ENCODE data around the gene AGBL5. TPM values are rescaled to one million over a fixed set of nuclear protein-coding genes. Genes with fewer than 3 reads are reported as not detected.

The AGBL5 gene
- total RNA-seq, 1 experiment from 2014 or later = 55.4 TPM

DNA sequence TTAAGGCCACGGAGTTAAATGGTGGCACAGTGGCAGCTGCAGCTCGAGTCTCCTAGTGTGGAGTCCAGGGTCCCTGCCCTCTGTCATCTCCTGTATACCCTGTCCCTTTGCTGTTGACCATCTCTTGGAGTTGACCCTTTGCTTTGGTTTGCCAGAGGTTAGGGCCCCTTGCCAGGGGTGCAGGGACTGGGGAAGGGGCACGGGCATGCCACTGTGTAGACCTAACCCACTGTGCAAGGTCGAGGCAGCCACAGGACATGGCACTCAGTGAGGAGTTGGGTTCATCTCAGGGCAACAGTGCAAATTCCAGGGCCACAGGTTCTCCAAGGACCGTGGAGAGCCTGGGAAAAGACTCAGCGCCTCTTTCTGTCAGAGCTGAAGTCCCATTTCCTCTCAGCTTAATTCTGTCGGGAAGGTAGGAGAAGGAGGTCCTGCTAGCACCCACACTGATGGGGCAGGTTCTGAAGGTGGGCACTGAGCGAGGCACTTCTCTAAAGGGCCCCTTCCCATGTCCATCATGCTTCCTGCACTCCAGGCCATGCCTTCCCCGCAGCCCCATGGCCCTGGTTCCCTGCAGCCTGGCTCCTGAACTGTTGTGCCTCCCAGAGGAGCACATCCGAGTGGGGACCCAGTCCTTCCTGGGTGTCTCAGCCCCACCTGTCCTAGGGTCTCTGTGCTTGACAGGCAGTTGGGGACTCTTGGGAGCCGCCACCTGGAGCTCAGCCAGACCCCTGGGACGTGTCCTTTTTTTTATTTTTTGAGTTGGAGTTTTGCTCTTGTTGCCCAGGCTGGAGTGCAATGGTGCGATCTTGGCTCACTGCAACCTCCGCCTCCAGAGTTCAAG lies 37.9 kb downstream of the AGBL5 start:
- Histone ChIP-seq H4K8ac (replicated peaks; ENCODE audit: insufficient read length, low read depth, low read length) (no peak overlapping the region), H3K14ac (ENCODE audit: insufficient read depth, low read length) (no peak overlapping the region), H3K4me2 (ENCODE audit: insufficient read depth, insufficient read length, low read length) (no peak overlapping the region), H3K9ac (ENCODE audit: extremely low read depth, insufficient read length, low read length) (no peak overlapping the region), H4K5ac (ENCODE audit: insufficient read length, low read depth, low read length) (no peak overlapping the region), H2AFZ (ENCODE audit: low read length) (no peak overlapping the region), H3K23ac (ENCODE audit: insufficient read length, low read depth, low read length) (no peak overlapping the region), H2BK12ac (ENCODE audit: insufficient read length, low read depth, low read length) (no peak overlapping the region), H2BK15ac (ENCODE audit: low read depth, low read length) (no peak overlapping the region), H3K4ac (ENCODE audit: low read depth, low read length) (no peak overlapping the region), H4K91ac (ENCODE audit: insufficient read length, low read depth, low read length) (no peak overlapping the region), H3K9me3 (ENCODE audit: control insufficient read depth, low read depth, low read length) (no peaks in the 10 kb centered on the region), H3K56ac (ENCODE audit: insufficient read length, low read depth, low read length) (no peak overlapping the region), H3K27me3 (ENCODE audit: insufficient read depth, low read length) (no peaks in the 10 kb centered on the region), H2BK5ac (ENCODE audit: insufficient read length, low read length) (no peak overlapping the region), H3K79me1 (ENCODE audit: insufficient read depth, low read depth, low read length, poor library complexity, severe bottlenecking) (no peaks in the 10 kb centered on the region), H3K27ac (ENCODE audit: insufficient read length, low read depth, low read length) (no peak overlapping the region), H3T11ph (ENCODE audit: low read length) (no peak overlapping the region), H2BK120ac (ENCODE audit: low read depth, low read length, poor library complexity, severe bottlenecking) (no peak overlapping the region), H3K4me1 (ENCODE audit: insufficient read depth, low read length) (no peaks in the 10 kb centered on the region), H2BK20ac (ENCODE audit: low read depth, low read length, poor library complexity, severe bottlenecking) (no peak overlapping the region), H2AK5ac (ENCODE audit: insufficient read length, low read length) (no peak overlapping the region), H3K18ac (ENCODE audit: insufficient read length, low read depth, low read length) (no peak overlapping the region), H3K79me2 (ENCODE audit: insufficient read depth, low read length) (no peaks in the 10 kb centered on the region), H4K20me1 (ENCODE audit: control insufficient read depth, insufficient read depth, insufficient read length) (no peaks in the 10 kb centered on the region), H3K23me2 (ENCODE audit: insufficient read length, low read depth, low read length, poor library complexity, severe bottlenecking) (peaks cover 13% of the 10 kb centered on the region)
- no peaks in the 10 kb centered on the region; a peak in 1 of 7 replicates for H3K36me3 Mint-ChIP-seq (ENCODE audit: insufficient read depth in 1 of 3, low read depth in 3 of 3)
- peaks cover 12 to 15% of the 10 kb centered on the region in 2 experiments for H3K4me1 Mint-ChIP-seq
- no CpG with 5 or more reads among the region's 14 CpGs for WGBS (ENCODE audit: extremely low coverage, insufficient read length, low lambda C conversion rate)
- H3K27me3 Mint-ChIP-seq (ENCODE audit: low read depth) = peaks cover 19% of the 10 kb centered on the region
- TF ChIP-seq, protein P1, sequence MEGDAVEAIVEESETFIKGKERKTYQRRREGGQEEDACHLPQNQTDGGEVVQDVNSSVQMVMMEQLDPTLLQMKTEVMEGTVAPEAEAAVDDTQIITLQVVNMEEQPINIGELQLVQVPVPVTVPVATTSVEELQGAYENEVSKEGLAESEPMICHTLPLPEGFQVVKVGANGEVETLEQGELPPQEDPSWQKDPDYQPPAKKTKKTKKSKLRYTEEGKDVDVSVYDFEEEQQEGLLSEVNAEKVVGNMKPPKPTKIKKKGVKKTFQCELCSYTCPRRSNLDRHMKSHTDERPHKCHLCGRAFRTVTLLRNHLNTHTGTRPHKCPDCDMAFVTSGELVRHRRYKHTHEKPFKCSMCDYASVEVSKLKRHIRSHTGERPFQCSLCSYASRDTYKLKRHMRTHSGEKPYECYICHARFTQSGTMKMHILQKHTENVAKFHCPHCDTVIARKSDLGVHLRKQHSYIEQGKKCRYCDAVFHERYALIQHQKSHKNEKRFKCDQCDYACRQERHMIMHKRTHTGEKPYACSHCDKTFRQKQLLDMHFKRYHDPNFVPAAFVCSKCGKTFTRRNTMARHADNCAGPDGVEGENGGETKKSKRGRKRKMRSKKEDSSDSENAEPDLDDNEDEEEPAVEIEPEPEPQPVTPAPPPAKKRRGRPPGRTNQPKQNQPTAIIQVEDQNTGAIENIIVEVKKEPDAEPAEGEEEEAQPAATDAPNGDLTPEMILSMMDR (conservative IDR thresholded peaks at IDR 0.05) = no peak
- no peak for DNase-seq
- no peak overlapping the region for H3K4me3 Mint-ChIP-seq
- no peak overlapping the region for H3K27ac Mint-ChIP-seq
- no peaks in the 10 kb centered on the region for H3K9me3 Mint-ChIP-seq
